ENCODE measurements around the gene PHACTR3.
"Not testable (repeated sequence)": the region's sequence is repeated elsewhere in the genome, so short reads cannot be mapped to it uniquely, and the experiment has no call there.

Gene PHACTR3

DNA sequence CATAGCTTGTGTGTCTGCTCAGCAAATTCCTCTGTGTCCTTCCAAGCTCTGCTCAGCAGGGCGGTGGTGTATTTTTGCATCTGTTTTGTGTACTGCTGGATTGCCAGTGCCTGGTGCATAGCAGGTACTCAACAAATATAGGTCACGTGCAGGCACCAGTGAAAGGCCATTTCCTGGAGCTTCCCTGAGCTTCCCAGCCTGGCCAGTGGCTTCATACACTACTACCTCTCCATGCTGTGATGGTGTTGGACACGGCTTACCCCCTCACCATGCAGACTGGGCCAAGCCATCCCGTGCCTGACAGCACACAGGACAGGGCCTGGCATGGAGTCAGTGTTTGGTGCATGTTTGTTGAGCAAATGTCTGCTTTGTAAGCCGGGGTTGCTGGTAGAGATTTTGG is 7.7 kb upstream of the PHACTR3 start:
- no peak for DNase-seq

DNA sequence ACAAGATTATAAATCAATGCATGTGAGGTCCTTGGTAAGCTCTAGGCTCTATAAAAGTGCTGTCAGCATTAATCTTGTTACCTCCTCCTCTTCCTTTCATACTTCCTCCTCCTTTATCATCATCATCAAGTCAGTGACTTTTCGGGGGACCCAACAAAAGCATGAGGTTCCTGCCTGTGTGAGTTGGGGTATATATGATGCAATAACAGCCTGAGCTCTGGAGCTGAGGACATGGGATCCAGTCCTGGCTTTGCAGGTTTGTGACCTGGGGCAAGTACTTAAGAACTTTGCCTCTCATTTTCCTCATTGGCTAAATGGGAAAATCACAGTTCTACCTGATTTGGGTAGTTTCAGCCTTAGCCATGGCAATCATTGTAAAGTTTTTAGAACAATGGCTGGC is 7.1 kb upstream of the PHACTR3 start:
- DNase-seq: no peak

DNA sequence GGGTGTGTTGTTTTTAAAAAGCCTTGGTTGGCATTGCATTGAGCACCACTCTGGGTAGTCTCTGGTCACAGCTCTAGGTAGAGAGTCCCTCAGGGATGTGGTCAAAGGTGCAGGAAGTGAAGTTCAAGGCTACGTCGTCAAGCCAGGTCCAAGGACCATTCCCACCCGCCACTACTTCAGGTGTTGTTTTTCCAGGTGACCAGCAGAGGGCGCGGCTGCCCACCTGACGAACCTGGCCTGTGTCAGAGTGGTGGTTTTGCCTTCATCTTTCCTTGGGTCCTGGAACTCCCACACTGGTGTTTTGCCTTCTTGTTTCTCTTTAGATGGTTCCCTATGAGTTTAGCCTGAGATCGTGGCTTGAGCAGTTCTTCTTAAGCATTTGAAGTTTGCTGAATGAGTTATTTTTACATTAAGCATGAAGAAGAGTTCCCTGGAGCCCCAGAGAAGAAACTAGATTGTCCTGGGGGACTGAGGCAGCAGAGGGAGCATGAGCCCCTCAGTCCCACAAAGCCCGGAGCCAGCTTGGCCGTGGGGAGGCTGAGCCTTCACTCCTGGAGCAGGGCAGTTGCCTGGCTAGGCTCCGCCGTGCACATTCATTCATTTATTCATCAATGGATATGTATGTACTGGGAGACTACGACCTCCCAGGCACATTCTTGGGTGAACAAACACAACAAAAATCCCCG is 5.6 kb upstream of the PHACTR3 start:
- DNase-seq: peak; percentile 34

DNA sequence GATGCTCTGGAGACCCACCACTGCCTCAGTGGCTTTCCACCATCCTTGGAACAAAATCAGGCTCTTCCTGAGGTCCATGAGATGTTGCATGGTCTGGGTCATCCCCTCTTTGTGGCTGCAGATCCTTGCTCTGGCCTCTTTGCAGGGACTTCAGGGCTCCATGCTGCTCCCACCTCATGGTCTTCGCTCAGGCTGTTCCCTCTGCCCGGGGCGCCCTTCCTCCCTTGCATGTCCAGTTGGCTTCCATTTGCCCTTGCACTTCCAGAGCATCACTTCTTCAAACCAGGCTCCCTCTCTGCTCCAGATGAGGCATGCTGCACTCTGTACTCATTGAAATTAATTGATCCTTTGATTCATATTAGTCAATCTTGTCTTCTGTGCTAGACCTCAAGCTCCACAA is 4.4 kb upstream of the PHACTR3 start:
- no peak for DNase-seq

DNA sequence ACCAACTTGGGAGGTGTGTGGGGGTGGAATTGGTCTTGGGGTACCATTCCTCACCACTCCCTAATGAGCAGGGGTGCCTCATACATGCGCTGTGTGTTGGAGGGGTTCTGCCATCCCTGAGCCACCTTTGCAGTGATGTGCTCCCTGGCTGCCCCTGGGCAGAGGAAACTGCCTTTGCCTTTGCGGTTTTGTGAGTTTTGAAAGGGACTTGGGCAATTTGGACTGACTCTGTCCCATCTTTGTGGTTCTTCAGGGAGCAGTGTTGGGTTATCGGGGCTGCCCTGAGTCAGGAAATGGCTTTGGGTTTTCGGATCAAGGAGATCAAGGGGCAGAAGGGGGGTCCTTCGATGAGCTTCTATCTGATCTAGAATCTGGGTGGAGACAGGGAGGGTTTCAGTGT is 3.9 kb upstream of the PHACTR3 start:
- DNase-seq: no peak

DNA sequence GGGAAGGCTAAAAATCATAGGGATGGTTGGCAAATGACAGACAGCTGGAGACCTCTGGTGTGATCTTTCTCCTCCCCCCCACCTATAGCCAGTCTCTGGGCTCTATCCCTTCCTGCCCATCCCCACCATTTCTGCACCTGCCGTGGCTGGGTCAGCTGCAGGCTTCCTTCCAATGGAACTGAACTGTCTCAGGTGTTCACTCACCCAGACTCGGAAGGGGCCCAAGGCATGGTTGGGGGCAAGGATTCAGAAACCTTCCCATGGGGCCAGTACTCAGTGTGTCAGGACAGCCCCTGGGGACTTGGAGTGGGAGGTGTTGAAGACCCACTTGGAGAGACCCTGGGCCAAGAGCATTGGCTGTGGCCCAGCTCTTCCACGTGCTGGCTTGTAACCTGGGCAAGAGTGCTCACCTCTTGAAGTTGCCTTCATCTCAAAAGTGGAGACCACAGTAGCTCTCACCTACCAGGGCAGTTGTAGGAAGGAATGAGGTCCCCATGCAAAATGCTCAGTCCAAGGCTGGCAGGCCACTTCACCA is 1.7 kb upstream of the PHACTR3 start:
- DNase-seq: no peak

DNA sequence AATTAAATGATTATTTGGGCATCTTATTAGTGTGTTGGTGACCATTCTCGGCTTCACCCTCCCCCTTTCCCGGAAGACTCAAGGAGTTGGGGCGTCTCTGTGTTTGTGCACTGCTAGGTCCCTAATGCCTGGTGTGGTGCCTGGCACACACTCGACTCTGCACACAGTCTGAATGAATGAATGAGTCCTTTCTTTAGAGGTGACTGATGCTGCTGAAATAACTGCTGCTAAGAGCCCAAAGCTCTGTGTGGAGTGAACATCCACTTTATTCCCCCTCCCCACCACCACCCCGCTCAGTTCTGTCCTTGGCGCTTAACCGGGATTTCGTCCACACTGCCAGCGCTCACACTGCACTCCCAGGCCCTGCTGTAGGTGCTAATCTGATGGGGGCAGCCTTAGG is 1.2 kb upstream of the PHACTR3 start:
- no peak for DNase-seq

DNA sequence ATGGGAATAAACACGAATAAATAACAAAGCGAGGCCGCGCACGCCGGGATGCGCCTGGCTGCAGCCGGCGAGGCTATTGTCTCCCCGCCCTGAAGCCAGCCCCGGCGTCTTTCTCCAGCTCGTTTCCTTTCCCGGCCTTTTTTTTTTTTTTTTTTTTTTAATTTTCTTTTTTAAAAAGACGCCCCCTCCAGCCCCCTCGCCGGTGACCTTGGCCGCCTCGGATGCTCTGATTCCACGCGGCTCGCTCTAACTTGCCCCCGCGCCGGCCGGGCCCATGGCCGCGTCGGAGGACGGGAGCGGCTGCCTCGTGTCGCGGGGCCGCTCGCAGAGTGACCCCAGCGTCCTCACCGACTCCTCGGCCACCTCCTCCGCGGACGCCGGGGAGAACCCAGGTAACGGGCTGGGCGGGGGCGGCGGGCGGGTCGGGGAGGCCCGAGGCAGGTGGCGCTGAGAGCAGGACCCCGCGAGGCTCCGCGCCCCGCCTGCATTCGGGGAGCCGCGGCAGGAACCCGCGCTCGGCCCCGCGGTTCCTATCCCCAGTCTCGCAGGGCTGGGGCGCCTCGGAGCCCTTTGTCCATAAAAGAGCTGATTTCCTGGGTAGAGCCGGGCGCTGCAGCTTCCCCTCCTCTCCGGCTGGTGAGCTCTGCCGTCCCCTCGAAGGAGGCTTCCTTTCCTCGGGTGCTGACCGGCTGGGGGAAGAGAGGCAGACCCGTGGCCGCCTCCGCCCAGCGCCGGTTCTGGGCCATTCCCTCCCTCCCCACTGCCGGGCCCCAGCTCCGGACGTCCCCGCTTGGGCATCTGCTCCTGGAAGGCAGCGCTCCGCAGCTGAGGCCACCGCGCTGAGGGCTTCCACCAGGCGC is 631 bp downstream of the PHACTR3 start:
- DNase-seq: no peak

DNA sequence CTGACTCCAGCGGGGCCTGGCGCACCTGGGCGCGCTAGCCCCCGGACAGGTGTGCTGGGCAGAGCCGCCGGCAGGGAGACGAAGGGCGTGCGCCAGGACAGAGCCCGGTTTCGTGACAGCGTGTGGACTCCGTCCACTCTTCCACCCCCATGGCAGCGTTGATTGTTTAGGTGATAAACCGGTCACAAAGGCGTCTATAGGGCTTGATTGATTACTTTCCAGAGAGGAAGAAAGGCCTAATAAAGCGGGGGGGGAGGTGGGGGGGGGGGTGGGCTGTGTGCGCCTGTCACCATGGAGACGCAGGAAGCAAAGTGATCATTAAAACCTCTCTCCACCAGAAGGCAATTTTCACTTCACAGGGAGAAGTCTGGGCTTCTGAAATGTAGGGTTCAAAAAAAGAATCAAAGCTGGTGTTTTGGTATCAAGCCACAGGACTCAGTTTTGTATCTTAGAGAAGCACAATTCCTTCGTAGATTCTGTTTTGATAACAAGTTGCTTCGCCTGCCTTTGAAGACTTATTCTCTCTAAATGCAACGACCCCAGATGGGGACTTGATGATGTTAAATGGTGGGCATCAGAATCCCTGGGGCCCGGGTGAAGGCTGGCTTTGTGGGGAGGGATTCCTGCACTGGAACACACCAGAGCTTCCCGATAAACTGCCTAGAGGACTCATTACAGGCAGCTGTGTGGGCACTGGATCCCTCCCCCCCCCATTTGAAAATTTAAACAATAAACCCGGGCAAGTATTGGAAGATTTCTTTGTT is 1.4 kb downstream of the PHACTR3 start:
- DNase-seq: peak; percentile 46

DNA sequence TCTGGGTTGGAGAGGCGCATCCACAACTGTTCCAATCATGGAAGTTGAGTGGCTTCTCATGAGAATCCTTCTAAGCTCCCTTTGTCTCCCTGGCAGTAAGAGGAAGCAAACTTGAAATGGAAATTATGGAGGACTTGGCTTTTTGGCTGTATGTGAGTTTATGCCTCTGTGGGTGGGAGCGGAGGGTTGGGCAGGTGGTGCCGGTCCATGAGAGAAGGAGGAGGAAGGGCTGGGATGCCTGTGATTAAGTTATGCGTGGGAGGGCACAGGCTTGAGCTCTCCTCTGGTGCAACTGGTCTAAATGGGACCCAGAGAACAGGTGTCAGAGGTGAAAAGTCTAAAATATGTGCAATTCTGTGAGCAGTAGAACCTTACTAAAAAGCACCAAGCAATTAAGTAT is 2.2 kb downstream of the PHACTR3 start:
- DNase-seq: no peak

DNA sequence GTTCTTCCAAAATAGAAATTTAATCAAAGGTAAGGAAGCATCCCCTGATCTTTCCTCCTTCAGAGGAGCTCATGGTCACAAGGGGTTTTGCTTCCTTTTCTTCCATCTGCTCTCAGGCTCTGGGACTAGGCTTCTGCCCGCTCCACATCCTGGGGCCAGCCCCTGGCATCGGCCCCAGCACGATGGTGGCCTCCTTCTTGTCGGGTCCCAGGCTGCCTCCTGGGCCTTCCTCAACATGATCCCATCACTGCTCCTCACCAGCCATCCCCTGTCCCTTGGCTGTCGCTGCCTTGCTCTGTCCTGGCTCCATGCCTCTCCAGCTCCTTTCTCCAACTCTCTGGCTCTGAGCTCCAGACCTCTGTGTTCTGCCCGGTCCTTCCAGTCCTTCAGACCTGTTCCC is 4.1 kb downstream of the PHACTR3 start:
- no peak for DNase-seq

DNA sequence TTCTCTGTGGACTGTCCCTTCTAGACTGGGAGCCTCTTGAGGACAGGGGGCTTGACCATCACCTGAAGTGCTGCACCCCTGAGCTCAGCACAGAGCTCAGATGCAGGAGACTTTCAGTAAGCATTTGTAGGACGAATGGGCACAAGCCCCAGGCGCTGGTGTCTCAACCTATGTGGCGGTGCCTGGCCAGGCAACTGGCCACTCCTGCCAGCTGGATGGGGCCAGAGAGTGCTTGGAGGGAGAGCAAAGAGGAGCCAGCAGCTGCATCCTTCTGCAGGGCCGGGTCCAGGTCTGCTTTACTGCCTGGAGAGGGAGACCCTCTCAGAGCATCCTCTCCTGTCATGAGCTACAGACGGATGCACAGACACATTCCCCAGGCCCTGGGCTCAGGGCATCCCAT is 4.5 kb downstream of the PHACTR3 start:
- DNase-seq: no peak

DNA sequence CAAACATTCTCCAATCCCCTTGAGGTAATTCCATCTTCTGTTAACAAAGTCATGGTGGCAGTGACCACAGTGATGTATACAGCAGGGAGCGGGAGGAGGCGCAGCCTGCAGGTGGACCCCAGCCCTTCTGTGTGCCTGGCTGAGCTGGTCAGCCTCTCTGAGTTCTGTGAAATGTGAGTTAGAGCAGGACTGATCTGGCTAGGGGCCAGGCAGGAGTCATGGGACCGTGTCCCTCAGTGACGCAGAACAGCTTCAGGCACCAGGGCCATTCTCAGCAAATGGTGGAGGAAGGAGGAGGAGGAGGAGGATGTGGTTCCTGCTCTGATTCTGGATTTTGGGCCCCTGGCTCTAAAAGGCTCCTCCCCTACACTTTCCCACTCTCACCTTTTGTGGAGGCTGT is 6.9 kb downstream of the PHACTR3 start:
- no peak for DNase-seq

DNA sequence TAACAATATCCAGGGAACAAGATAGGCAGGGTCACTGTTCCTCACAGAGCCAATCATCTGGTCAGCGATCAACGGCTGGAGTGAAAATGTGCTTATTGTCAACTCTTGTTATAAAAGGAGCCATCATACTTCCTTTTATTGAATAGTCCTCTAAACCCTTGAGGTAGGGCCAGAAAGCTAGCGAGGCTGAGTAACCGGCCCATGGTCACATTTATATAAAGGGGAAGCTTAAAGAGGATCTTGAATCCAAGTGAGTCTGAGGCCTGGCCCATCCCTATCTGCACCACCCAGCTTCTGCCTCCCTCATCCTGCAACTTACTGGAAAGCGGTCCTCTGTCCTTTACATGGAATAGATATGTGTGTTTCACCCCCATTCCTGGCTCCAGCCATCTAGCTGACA is 9.5 kb downstream of the PHACTR3 start:
- DNase-seq: no peak

DNA sequence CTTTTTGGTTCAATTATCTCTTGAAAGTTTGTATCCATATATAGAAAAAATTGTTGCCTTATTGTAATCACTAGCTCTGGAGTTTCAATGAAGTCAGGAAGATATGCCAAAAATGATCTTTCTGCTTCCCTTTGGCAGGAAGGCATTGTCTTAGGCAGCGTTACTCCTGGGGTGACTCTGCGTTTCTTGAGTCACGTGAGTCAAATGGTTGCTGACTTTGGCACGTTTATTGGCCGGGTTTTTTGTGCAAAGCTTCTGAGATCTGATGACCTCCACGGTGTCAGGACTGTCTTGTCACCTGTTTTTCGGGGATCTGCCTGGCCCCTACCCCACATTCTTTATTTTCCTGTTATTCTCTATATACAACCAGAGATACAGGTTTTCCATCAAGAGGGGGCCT is 10.4 kb downstream of the PHACTR3 start:
- no peak for DNase-seq

DNA sequence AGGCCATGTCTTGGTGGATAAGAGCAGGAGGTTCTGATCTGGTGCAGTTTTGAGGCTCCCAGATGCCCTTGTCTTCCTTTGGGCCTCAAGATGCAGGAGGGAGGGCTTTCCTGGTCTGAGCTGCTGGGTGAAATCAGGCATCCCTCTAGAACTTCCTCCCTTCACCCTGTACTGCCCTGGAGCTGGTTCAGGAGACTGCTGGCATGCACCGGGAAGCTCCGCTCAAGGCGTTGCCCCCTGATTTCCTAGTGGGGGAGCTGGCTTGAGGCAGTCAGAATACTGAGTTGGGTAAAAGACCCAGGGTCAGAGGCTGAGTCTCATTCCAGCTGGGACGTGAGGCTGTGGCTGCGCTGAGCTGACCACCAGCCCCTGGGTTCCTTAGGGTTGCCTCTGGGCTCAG is 12.0 kb downstream of the PHACTR3 start:
- DNase-seq: no peak

DNA sequence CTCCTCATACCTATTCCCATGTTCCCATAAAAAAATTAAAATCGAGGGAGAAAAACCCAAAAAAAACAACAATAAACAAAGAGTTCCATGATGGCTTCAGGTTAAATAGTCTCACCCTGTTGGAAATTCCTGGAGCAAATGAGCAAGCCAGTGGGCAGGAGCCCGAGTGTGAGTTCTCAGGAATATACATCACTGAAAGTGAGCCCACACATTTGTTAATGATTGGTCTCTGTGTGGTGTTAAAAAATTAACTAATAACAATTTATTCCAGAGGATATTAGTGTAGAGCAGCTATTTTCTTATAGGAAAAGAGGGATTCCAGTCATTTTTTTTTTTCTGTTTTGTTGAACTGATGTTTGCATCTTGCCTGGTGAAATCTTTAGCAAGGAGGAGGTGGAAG is 12.9 kb downstream of the PHACTR3 start:
- DNase-seq: no peak

DNA sequence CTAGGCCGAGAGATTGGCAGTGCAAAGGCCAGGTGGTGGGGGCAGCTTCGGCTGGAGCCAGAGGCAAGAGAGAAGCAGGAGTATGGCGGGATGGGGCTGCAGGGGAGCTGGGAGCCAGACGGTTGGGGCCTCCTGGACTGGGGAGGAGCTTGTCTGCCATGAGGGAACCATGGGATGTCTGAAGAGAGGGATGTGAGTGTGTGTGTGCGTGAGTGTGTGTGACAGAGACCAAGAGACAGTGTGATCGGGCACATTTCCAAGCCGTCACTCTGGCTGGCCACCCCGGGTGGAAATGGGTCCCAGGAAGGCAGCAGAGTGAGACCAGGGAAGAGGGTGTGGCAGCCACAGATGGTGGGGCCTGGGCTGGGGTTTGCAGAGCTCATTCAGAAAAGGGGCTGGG is 13.8 kb downstream of the PHACTR3 start:
- no peak for DNase-seq

DNA sequence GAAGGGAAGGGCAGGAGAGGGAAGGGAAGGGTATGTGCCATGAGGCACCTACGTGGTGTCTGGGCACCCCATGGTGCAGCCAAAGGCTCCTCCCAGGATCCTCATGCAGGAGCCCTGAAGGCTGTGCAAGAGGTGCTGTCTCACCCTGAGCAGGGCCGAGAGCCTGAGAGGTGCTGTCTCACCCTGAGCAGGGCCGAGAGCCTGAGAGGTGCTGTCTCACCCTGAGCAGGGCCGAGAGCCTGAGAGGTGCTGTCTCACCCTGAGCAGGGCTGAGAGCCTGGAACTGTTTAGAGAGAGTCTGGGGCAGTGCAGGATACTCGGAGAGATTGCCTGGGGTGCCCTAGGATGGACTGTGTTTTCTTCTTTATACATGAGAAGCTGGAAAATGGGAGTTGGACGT is 14.2 kb downstream of the PHACTR3 start:
- DNase-seq: not testable (repeated sequence)

DNA sequence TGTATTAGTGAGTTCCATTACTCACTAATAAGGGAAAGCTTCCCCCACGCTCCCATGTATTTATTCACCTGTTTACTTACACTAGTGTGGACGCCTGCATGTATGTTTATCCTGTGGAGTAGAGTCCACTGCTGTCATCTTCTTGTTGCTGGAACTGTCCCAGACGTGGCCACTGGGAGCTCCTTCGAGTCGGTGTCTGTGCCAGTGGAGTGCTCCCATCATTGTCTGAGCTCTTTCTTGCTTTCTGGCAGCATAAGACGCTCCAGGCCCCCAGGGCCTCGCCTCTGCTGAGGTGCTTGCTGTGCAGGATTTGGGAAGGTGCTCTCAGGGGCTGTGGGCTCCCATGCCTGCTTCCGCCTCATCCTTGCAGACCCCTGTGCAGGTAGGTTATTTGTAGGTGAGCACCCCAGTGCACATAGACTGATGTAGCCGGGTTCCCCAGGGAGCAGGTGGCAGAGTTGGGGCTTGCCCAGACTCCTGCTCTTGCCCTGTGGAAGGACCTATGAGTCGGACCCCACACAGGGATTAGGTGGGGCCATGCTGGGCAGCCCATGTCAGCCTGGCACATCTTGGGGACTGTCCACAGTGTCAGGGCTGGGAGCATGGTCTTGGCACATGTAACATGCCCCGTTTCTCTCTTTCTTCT is 16.6 kb downstream of the PHACTR3 start:
- no peak for DNase-seq

DNA sequence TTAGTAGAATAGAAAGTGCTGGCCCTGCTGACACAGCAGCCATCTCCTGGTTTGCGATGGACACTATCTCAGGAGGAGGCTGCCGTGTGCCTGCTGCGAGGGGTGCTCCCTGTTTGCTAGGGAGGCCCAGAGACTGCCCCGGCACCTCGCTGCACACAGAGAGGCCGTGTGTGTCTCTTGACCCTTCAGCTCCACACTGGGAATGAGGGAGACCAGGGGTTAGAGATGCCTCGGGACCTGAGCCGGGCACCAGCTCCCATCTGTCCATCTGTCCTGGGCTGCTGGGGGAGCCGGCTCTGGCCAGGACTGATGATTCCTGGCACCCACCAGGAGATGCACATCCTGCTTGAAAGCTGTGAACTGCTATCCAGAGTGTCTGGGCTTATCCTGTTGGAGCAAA is 18.2 kb downstream of the PHACTR3 start:
- no peak for DNase-seq

DNA sequence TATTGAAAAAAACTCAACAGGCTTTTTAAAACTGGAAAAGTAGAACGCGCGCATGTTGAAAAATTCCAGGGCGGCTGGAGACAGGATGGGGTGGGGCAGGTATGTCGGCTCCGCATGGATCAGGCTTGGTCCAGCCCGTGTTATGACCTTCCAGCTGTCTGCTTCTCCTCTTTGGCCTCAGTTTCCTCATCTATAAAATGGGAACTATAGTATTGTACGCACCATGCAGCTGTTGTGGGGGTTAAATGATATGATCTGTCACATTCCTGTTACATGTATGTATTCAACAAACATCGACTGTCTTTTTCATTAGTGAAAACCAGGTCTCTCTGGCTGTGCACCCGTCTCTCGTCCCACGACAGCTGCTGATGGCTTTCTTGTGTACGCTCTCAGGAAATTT is 18.8 kb downstream of the PHACTR3 start:
- DNase-seq: no peak

DNA sequence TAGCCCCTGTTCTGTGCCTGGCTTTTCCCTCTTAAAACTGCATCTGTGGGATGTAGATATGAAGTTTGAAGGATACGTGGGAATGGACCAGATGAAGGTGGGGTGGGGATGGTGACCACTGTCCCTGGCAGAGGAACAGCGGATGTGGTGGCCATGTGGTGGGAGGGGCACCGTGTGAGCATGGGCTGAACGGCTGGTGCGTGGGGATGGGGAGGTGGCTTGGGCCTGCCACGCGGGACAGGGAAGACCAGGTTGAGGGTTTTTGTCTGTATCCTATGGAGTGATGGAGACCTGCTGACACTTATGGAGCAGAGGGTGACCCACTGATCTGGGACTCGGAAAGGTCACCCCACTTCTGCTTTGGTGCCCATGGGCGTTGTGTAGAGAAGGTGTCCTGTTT is 19.2 kb downstream of the PHACTR3 start:
- no peak for DNase-seq

Data from COR-L47 (cell line).